Upper lobe of right lung (tissue), 1 donor: ENCODE data around the gene GGCX. TPM values are rescaled to one million over a fixed set of nuclear protein-coding genes. Genes with fewer than 3 reads are reported as not detected.
A peak's percentile ranks its signal among the peaks of the same experiment; 100 is the strongest.

Experiments
- ATAC-seq: fragments of 200-7000 bp; cut with Tn5 transposase; one replicate; pipeline ENCODE4 v1.9.1; 2020; ENCODE audit warnings: mild to moderate bottlenecking, moderate library complexity
- DNase-seq: peaks from one replicate; pipeline ENCODE4 v3.0.0-alpha.2; 2020
- H3K27ac ChIP-seq: fragments of 200-600 bp; one replicate; pipeline ENCODE4 v1.8.0; 2022
- H3K27me3 ChIP-seq: fragments of 200-600 bp; one replicate; pipeline ENCODE4 v1.8.0; 2022; ENCODE audit warnings: mild to moderate bottlenecking
- H3K36me3 ChIP-seq: fragments of 200-600 bp; one replicate; pipeline ENCODE4 v1.8.0; 2022
- H3K4me1 ChIP-seq: fragments of 200-600 bp; one replicate; pipeline ENCODE4 v1.8.0; 2022
- H3K4me3 ChIP-seq: fragments of 200-600 bp; one replicate; pipeline ENCODE4 v1.8.0; 2022; ENCODE audit warnings: mild to moderate bottlenecking
- H3K9me3 ChIP-seq: fragments of 200-600 bp; one replicate; pipeline ENCODE4 v1.8.0; 2022
- intact Hi-C: fragments of 100-400 bp; cut with DNase I; formaldehyde crosslinking; loops from one replicate; pipeline ENCODE4 v1.11.0; 2022
- total RNA-seq: library from RNA; stranded (reverse); fragmentation: NEBNext Ultra II Directional; extraction: Animal tissue kit (Norgen Biotek cat#: 25700); gene quantifications from one replicate; pipeline ENCODE4 v1.2.1, GENCODE V29; 2021
- TF ChIP-seq, protein P1 (sequence below): fragments of 200-600 bp; IDR thresholded peaks from one replicate; pipeline ENCODE4 v1.8.0; 2022; ENCODE audit warnings: antibody characterized with exemption
- donor health status: DM: no; HTN: yes; CAD: no; lungs with severe emphysema.

GGCX gene
- total RNA-seq, 1 donor from 2014 or later, result 73.2 TPM

- no peak for DNase-seq
- intact Hi-C loops, result no loop called here
- Histone ChIP-seq H3K27ac (no peak overlapping the region), H3K4me1 (peaks cover 31% of the 10 kb centered on the region), H3K4me3 (no peak overlapping the region), H3K9me3 (no peaks in the 10 kb centered on the region), H3K27me3 (no peaks in the 10 kb centered on the region), H3K36me3 (peaks cover 31% of the 10 kb centered on the region)
- TF ChIP-seq, protein P1, sequence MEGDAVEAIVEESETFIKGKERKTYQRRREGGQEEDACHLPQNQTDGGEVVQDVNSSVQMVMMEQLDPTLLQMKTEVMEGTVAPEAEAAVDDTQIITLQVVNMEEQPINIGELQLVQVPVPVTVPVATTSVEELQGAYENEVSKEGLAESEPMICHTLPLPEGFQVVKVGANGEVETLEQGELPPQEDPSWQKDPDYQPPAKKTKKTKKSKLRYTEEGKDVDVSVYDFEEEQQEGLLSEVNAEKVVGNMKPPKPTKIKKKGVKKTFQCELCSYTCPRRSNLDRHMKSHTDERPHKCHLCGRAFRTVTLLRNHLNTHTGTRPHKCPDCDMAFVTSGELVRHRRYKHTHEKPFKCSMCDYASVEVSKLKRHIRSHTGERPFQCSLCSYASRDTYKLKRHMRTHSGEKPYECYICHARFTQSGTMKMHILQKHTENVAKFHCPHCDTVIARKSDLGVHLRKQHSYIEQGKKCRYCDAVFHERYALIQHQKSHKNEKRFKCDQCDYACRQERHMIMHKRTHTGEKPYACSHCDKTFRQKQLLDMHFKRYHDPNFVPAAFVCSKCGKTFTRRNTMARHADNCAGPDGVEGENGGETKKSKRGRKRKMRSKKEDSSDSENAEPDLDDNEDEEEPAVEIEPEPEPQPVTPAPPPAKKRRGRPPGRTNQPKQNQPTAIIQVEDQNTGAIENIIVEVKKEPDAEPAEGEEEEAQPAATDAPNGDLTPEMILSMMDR, result no peak
- ATAC-seq, result no peak
These were observed 38.9 kb upstream of the GGCX start for GRCh38 chr2:85600235-85600575.

DNA sequence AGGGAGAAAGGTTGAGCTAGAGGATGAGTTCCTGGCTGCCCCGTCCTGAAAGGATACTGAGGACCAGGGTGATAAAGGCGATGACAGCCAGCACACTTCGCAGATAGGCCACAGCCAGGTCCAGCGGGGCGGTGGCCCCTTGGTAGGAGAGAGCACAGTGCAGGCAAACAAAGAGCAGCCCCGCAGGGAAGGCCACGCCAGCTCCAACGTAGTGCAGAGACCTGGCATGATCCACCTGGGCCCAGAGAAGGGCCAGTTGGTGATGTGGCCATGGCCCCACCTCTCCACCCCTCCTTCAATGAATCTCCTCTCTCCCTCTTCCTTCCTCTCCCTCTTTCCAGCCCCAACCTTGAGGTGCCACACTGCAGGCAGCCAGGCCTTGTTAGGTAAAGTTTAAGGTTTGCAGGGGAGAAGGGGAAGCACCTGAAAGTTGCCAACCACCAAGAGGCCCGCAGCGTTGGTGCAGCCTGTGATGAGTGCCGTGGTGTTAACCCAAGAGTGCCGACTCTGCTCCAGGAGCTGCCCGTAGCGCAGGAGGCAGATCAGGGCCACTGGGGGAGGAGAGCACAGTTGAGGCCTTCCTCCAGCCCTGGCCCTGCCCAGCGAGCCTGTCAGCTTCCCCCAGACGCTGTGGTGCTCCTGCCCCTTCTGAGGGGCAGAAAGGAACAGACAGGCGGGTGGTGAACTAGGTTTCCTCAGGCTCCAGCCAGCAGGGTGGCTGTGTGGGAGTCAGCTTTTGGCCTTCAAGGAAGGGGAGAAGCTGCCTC lies 38.4 kb upstream of the GGCX start:
- H3K4me3 ChIP-seq, result no peak overlapping the region
- ATAC-seq (no peak), DNase-seq (no peak)
- H3K9me3 ChIP-seq, result no peaks in the 10 kb centered on the region
- H3K27me3 ChIP-seq, result no peaks in the 10 kb centered on the region
- H3K36me3 ChIP-seq, result peaks cover 31% of the 10 kb centered on the region
- no peak overlapping the region for H3K27ac ChIP-seq
- H3K4me1 ChIP-seq, result peaks cover 27% of the 10 kb centered on the region
- TF ChIP-seq, protein P1, result no peak
- intact Hi-C loops, result no loop called here

DNA sequence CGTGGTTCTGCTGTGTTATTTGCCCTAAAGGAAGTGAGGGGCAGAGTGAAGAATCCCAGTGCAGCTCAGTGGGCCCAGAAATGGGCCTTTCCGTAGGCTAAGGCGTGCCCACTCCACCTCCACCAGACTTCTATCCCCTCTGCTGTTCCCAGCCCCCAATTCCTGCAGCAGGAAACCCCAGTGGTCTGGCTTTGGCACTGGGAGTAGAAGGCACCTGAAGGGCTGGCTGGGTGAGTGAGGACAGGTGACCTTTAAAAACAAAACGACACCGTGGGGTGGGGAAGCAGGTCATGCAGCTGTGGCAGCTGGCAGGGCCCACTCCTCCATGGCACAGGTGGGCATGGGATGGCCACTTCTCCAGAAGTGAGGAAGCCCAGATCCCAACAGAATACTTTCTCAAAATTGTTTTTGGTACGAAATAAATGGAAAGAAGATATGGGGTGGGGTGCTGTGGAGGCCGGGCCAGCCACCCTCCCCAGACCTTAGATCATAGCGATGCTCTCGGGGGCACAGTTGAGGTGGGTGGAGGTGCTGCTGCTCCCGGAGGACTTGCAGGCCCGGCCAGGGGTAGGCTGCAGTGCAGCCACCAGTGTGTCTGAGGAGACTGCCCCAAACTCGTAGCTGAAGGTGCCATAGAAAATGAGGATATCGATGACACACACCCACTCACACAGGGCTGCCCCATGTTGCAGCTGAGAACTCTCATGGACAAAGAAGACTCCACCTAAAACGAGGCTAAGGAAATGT lies 37.5 kb upstream of the GGCX start:
- intact Hi-C loops, result no loop called here
- H3K27ac ChIP-seq, result no peak overlapping the region
- no peak overlapping the region for H3K4me3 ChIP-seq
- DNase-seq (no peak), ATAC-seq (no peak)
- TF ChIP-seq, protein P1, result no peak
- H3K36me3 ChIP-seq, result peaks cover 31% of the 10 kb centered on the region
- H3K9me3 ChIP-seq, result no peaks in the 10 kb centered on the region
- peaks cover 27% of the 10 kb centered on the region for H3K4me1 ChIP-seq
- no peaks in the 10 kb centered on the region for H3K27me3 ChIP-seq

DNA sequence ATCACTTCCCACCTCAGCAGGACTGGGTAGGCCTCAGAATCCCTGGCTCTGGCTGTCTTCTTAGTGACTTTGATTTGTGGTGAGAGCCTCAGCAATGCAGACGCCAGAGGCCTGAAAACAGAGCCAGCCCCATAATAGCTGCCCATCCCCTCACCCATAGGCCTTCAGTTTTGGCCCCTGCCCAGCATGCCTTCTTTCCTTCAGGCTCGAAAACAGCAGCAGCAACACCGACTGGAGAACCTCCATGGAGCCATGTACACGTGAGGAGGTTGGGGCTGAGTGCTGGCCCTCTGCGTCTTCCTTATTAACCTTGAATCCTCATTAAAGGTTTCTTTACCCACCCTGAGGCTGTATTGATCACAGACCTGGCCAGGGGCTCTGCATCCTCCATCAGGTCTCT lies 35.9 kb upstream of the GGCX start:
- no peak overlapping the region for H3K27ac ChIP-seq
- H3K9me3 ChIP-seq, result no peaks in the 10 kb centered on the region
- peaks cover 34% of the 10 kb centered on the region for H3K4me1 ChIP-seq
- peaks cover 31% of the 10 kb centered on the region for H3K36me3 ChIP-seq
- H3K27me3 ChIP-seq, result no peaks in the 10 kb centered on the region
- TF ChIP-seq, protein P1, result no peak
- ATAC-seq (no peak), DNase-seq (no peak)
- no peak overlapping the region for H3K4me3 ChIP-seq
- intact Hi-C loops, result no loop called here

DNA sequence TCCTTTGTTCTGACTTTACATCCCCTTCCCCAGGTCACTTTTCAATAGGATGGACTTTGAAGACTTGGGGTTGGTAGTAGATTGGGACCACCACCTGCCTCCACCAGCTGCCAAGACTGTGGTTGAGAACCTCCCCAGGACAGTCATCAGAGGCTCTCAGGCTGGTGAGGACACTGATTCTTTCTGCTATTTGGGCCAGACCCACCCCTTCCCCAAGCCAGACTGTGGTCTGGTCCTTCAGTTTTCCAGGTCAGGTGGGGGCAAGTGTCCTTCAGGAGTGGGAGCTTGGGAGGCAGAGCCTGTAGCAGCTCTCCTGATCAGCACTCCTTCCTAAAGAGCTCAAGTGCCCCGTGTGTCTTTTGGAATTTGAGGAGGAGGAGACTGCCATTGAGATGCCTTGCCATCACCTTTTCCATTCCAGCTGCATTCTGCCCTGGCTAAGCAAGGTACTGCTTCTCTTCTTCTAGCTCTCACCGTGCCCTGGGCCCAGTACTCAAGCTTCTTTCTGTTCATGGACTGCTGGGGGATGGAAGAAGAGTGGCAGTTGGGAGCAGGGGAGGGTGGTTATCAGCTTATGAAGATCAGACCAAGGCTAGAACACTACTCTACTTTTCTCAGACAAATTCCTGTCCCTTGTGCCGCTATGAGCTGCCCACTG lies 35.3 kb upstream of the GGCX start:
- peak overlapping the region; percentile 93 for H3K27ac ChIP-seq
- peak overlapping the region; percentile 74 for H3K4me3 ChIP-seq
- DNase-seq (no peak), ATAC-seq (no peak)
- H3K36me3 ChIP-seq, result peaks cover 31% of the 10 kb centered on the region
- H3K9me3 ChIP-seq, result no peaks in the 10 kb centered on the region
- no peaks in the 10 kb centered on the region for H3K27me3 ChIP-seq
- intact Hi-C loops, result no loop called here
- peaks cover 39% of the 10 kb centered on the region for H3K4me1 ChIP-seq
- TF ChIP-seq, protein P1, result no peak
